ENCODE data around the gene RHBDL1.

Gene RHBDL1

GRCh38 chr16:637081-638018, 38.1 kb upstream of the RHBDL1 start:
- no peak for DNase-seq

GRCh38 chr16:638034-638543, 37.4 kb upstream of the RHBDL1 start:
- DNase-seq = no peak

- DNase-seq = no peak
Measured at GRCh38 chr16:638836-639235, 36.6 kb upstream of the RHBDL1 start.

- DNase-seq = no peak
Measured at GRCh38 chr16:640614-641013, 34.9 kb upstream of the RHBDL1 start.

- DNase-seq = no peak
Measured at GRCh38 chr16:641326-642188, 33.9 kb upstream of the RHBDL1 start, which contains the start of gene MCRIP2. MCRIP2 (plus strand) TSS chr16:641828; CDS start chr16:641992, 164 bp downstream.

GRCh38 chr16:642189-643049, 33.1 kb upstream of the RHBDL1 start:
- no peak for DNase-seq

- DNase-seq = no peak
Measured at GRCh38 chr16:643050-643368, 32.5 kb upstream of the RHBDL1 start.

GRCh38 chr16:644556-644955, 30.9 kb upstream of the RHBDL1 start:
- no peak for DNase-seq

GRCh38 chr16:645852-646678, 29.4 kb upstream of the RHBDL1 start:
- no peak for DNase-seq

- no peak for DNase-seq
Measured at GRCh38 chr16:646679-647172, 28.7 kb upstream of the RHBDL1 start.

GRCh38 chr16:647173-647902, 28.1 kb upstream of the RHBDL1 start:
- DNase-seq = no peak

- no peak for DNase-seq
Measured at GRCh38 chr16:648071-648780, 27.2 kb upstream of the RHBDL1 start.

- DNase-seq = peak; percentile 42
Measured at GRCh38 chr16:648781-649589, 26.5 kb upstream of the RHBDL1 start, which contains the start of gene WDR90. WDR90 (plus strand) TSS chr16:649365; CDS start chr16:649417, 52 bp downstream.

GRCh38 chr16:649631-650030, 25.8 kb upstream of the RHBDL1 start:
- DNase-seq = no peak

- DNase-seq = no peak
Measured at GRCh38 chr16:651844-652243, 23.6 kb upstream of the RHBDL1 start.

- no peak for DNase-seq
Measured at GRCh38 chr16:652454-653305, 22.8 kb upstream of the RHBDL1 start.

- no peak for DNase-seq
Measured at GRCh38 chr16:654034-654433, 21.4 kb upstream of the RHBDL1 start.

GRCh38 chr16:657487-657886, 18.0 kb upstream of the RHBDL1 start:
- DNase-seq = no peak
